HG02943 (cell line): ENCODE data around the gene KRT74.

ENCODE experiments used
- ATAC-seq: cut with Tn5 transposase; IDR thresholded peaks from one replicate; pipeline ENCODE4 v1.9.1; 2021; ENCODE audit warnings: mild to moderate bottlenecking, low read depth, moderate library complexity; ENCODE audit not compliant: unreplicated experiment

The KRT74 gene

DNA sequence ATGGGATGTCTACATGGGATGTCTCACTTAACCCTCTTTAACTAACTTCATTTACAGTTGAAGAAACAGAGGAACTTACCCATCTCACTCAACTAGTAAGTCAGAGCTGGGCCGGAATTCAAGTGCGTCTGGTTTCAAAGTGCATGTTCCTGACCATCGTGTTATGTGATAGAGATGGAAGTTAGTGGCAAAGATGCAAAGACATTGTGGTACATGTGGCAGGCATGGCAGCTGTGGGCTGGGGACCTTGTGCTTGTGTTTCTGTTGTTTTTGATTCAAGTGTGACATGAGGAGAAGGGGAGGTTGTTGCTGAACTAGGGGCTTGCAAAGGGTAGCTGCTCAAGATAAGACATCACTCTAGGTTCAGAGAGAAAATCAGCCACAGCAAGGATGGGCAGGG is 2.3 kb upstream of the KRT74 start:
- no peak for ATAC-seq

DNA sequence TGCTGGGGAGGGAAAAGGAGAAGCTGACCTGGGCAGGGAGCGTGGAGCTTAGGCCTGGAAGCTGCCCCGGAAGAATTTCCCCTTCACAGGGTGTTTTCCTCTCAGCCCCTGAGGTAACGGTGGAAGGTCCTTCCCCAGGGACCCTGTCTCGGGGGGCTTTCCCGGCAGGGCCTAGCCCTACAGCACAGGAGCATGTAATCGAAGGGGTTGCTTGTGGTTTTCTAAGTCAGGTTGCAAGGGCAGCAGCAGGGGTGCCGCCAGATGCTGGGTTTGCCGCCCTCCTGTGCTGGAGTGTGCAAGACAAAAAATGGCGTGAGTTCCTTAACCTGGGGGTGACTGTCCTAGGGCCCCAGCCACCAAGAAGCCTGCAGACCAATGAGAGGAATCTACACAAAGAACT is 1.6 kb upstream of the KRT74 start:
- ATAC-seq: no peak

DNA sequence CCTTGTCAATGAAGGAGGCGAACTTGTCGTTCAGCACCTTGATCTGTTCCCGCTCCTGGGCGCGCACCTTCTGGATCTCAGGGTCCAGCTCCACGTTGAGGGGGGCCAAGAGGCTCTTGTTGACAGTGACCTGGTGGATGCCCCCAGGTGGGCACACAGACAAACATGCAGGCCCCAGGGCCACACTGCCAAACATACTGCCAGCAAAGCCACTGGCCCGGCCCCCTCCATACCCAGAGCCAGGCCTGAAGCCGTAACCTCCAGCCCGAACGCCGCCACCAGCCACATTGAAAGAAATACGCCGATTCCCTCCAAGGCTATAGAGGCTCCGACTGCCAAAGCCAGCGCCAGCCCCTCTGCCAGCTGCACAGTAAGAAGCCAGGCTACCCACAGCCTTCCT is 337 bp downstream of the KRT74 start:
- ATAC-seq: no peak

DNA sequence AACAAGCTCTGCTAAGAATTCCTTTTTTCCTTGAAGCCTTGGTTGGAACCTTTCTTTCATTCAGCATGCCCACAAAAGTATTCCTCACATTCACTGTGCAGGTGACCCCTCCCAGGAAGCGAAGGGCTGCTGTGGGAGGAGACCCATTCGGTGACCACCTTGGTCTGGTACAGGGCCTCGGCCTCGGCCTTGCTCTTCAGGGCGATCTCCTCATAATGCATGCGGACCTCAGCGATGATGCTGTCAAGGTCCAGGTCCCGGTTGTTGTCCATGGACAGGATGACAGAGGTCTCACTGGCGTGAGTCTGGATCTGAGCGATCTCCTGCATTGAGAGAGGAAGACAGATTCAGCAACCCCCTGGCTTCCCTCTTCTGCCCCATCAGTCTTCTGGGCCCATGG is 3.1 kb downstream of the KRT74 start:
- ATAC-seq: no peak

DNA sequence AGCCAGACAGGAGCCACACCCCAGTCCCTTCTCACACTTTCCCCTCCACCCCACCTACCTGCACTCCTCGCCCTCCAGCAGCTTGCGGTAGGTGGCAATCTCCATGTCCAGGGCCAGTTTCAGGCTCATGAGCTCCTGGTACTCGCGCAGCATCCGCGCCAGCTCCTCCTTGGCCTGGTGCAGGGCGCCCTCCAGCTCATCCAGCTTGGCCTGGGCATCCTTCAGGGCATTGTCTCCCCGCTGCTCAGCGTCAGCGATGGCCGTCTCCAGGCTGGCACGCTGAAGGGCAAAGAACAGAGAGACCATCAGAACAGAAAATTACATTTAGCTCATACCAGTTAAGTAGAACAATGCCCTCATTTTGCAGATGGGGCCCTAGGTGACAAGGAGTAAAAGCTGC is 5.5 kb downstream of the KRT74 start:
- no peak for ATAC-seq

DNA sequence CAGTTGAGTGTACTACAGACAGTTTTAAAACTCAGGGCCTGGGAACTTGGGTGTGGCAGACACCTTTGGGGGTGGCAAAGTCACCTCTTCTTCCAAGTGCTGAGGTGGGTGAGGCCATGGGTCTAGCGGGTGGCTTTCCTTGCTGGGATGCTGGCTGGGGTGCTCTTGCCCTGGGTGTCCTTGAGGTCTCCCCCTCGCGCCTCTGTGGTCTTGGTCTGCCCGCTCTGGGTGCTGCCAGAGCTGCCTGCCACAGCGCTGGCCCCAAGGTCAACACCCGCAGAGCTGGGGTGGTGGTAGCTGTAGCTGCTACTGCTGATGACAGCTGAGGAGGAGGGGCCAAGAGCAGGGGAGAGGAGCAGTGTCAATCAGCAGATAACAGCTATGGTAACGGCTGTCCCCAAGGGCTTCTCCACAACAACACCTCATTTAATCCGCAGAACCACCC is 6.8 kb downstream of the KRT74 start:
- ATAC-seq: no peak

DNA sequence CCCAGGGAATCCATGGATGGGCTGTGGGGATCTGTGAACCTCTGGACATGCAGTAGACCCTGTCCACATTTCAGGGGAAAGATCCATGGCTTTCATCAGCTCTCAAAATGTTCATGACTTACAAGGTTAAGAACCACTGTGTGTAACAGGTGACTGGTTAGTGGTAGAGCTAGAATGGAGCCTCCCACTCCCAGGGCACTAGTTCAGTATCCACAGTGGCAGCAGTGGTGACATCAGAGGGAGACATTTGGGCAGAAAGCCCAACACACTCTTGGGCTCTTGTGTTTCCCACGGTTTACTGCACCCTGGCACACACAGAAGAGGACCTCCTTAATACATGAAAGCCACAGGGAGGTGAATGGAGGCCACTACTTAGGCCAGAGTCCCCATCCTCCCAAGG is 9.1 kb downstream of the KRT74 start:
- ATAC-seq: no peak

DNA sequence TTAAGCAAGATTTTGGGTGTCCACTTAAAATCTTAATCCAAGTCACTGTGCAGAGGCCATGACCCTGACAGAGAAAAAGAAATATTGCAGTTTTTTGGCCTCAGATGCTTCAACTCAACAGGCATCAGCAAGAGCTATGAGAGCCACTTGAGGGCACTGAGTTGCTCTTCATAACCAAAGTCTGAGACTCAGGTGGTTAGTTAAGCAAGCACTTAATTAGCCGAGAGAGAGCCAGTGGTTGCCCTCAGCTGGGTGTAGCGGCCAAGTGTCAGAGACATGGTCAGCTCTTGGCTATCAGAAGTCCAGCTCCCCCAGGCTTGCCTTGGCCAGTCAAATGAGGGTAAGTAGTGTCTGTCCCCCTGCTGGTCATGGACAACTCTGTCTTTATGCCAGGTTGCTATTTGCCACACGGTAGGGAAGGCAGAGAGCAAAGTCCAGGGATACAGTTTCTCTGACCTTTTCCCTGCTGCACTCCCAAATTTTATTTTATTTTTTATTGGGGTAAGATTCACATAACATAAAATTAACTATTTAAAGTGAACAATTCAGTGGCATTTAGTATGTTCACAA is 11.7 kb downstream of the KRT74 start:
- no peak for ATAC-seq

DNA sequence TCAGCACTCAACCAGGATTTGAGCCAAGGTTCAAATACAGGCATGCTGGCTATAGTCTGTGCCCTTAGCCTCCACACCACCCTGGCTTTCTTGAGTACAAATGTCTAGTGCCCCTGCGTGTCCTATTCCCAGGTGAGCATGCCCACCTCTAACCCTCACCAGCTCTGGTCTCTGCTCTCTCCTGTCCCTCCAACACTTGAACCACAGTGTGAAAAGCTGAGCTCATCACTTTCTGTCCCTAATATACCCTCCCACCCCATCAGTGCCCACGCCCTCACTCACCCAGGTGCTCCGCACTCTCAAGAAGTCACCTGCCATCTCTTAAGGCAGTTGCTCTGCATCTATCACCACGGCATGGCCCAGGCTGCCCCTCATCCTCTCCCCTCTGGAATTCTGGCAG is 13.7 kb downstream of the KRT74 start:
- no peak for ATAC-seq

DNA sequence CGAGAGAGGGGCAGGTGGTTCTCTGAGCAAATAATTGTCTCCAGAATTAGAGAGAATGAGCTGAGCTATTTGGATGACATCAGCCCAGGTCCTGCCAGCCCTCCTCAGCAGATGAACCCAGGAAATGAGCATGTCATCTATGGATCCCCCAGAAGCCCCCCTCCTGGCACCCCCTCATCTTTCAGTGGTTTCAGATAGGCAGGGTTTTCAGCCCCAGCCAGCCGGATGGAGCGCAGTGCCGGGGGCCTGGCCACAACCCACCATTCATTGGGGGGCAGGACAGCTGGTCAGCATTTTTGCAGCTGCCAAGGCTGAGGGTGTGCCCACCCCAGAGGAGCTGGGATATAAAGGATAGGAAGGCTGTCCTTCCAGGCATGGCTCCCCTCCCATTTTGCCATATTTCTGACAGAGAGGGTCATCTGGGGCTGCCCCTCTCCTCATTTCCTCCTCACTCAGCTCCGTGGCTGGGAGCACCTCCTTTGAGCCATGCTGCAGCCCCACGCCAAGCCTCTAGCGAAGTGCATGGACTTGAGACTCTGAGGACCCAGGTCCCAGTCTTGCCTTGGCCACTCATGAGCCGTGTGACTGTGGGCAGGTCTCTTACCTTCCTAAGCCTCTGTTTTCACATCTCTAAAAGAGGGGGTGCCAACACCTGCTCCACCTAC is 14.7 kb downstream of the KRT74 start:
- no peak for ATAC-seq

DNA sequence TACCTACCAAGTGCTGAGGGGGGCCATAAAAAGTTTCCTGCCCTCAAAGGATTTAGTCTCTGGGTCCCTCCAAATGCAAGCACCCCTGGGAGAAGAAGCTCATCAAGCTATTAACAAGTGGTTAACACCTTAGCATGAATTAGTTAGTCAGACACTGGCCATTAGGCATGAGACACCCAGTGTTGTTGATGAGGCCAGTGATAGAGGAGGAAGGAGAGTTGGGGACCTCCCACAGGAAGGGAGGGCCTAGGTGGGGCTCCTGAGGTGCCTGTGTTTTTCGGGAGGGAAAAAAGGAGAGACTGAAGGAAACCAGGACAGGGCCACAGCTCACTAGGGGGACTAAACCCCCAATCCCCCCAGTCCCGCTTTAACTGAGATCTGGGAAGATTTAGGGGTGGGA is 16.2 kb downstream of the KRT74 start:
- ATAC-seq: no peak

DNA sequence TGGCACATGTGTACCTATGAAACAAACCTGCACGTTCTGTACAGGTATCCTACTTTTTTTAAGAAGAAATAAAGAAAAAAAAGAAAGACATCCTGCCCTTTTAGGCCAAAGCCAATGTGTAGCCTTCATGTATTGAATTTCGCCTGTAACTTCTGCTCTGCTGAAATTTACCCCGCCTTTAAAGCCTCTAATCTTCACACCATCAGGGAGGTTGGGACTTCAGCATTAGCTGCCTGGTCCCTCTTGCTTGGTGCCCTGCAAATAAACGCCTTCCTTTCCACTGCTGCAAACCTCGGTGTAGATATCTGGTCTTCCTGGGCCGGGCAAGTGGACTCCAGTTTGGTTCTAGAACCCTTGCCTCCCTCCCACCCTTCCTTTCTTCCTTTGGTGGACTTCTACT is 18.1 kb downstream of the KRT74 start:
- no peak for ATAC-seq

DNA sequence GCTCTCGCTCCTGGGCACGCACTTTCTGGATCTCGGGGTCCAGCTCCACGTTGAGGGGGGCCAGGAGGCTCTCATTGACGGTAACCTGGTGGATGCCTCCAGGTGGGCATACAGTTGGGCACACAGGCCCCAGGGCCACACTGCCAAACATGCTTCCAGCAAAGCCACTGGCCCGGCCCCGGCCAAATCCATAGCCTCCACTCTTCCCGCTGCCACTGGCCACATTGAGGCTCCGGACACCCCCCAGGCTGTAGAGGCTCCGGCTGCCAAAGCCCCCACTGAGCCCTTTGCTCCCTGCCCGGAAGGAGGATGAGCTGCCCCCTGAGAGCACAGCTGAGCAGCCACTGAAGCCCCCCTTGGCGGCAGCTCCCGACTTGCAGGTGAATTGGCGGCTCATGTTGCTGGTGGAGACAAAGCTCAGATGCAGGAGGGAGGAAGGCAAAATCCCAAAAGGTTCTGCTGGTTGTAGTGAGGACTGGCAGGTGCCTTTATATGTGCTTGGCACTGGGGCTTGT is 20.9 kb downstream of the KRT74 start, which contains the start of gene KRT71:
Gene KRT71 (minus strand): TSS at position 465 of the 515 bp plus-strand sequence. CDS start 68 bp downstream, at position 397.
- no peak for ATAC-seq

DNA sequence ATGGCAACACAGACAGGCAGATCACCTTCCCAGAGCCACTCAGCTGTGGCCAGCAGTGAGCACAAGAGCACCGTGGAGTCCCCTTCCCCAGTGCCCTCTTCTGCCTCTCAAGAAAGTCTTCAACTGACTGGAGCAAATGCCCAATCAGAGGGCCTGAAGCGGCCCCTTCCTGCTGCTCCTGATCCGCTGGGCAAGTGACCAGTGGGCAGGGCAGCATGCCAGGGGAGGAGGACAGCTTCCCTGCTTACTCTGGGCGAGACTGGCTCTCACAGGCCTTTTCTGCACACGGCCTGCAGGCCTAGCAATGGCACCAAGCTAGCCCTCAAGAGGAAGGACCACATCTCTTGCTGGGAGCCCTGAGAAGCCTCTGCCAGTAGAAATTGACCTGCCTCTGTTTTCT is 21.6 kb downstream of the KRT74 start:
- no peak for ATAC-seq

DNA sequence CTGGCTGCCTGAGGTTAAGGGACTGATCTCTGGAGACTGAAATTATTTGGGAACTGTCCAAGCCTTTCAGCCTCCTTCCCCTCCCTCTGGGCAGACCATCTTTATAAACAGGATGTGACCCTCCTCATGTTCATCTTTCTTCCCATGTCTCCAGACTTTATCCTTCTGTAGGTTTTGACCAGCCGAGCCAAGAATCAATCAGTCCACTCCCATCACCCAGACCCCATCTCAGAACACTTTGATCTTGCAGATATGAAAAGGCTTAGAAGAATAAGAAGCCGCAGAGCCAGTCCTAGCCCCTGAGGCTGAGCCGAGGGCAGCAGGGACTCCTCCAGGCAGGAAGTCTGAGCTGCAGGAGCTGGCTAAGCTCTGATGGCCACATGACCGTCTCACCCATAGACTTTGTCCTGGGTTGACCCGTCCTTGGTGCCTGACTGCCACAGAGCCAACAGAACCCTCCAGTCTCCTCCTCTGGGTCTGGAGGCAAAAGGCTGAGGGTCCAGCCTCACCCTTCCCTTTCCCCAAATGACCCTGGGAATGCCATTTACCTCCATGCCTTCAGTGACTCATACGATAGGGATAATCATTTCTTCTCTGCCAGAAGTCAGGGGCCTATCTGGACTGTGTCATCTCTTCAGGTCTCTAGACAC is 22.3 kb downstream of the KRT74 start:
- no peak for ATAC-seq

DNA sequence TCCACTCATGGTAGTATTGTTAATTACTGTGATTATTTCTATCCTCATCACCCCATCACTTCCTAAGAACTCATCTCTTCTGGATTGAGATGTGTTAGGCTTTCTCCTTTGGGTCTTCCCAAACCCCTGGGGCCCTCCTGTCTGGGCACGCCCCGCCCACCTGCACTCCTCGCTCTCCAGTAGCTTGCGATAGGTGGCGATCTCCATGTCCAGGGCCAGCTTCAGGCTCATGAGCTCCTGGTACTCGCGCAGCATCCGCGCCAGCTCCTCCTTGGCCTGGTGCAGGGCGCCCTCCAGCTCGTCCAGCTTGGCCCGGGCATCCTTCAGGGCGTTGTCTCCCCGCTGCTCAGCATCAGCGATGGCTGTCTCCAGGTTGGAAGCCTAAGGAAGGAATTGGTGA is 27.5 kb downstream of the KRT74 start:
- no peak for ATAC-seq

DNA sequence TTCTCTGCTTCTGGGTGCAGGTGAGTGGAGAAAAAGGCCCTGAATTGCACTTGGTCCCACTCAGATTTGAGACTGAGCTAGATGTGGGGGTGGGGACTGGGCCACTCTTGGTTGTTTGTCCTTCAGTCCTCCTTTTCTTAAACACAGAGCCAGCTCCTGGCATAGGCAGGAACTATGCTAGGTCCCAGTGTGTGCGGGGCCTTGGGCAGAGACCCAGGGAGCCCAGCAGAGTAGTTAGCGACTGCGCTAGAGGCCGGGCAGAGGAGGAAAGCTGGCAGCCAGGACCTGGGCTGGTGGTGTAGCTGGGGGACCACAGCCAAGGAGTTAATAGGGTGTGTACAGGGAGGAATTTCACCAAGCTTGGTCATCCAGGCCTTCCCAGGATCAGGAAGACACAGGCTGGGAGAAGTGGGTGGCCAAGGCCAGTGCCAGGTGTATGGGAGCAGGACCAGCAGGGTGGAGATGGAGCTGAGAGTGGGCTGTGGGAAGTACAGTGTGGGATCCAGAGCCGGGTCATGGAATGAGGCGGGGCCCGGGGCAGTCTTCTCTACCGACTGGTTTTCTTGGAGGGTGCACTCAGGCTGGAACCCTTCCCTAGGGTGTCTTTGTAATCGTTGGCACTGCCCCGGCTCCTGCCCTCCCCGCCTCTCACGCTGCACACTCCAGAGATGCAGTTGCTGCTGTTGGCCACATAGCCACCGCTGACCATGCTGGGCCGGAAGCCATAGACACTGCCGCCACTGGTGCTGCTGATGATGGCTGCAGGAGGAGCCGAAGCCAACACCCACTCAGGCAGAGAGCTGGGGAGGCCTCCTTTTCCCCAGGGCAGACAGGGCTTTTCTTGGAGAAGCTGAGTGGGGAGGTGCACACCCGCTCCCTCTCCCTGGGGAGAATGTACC is 29.4 kb downstream of the KRT74 start:
- ATAC-seq: no peak

DNA sequence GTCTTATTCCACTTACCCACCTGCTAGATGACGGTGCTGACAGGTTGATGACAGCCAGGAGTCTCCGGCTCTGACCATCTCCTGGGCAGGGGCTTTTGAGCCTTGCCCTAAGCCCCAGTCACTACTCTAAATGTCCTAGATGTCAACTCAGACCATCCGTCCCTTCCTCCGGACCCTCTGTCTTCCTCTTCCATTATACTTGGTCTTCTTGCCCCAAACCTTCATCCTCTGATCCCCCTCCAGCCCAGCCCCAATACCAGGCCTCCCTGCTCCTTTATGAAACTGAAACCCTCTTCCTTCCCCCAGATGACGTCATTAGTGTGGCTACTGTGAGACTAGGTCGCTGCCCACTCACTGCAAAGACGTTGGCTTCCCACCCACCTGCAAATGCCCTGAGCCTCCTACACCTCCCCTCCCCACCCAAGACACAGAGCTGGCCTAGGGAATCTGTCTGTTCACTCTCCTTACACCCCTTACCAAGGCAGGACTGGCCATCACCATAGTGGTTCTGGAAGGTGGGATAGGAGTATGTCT is 30.8 kb downstream of the KRT74 start:
- ATAC-seq: no peak

DNA sequence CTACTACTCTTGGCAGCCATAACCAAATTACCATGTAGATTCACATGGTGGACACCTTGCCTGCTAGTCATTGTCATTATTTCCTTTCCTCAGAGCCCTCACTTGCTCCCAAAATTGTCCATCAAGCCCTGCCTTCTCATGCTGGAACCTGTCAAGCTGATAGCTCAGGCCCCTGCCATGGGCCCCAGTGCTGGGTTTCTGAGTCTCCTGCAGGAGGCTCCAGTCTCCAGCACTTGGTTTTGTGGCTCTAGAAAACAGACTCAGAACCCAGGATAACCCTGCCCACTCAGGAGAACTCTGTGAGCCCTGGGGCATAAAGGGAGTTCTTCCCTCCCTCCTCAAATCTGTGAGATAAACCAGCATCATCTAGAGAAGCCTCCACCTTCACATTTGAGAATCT is 31.5 kb downstream of the KRT74 start:
- no peak for ATAC-seq

DNA sequence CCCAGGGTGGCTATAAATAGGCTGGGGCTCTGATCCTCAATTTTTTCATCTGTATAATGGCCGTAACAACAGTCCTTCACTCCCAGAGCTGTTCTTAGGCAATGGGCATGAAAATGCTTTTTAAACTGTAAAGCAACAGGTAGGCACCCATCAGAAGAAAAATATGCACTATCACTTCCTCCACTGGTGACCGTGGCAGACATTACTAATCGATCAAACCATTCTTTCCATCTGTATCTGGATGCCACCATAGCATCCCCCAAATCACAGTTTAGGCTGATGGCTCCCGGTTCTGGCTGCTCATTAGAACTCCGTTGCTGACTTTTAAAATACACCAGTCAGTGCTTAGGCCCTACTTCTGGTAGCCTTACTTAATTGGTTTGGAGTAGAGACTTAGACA is 31.9 kb downstream of the KRT74 start:
- ATAC-seq: no peak

DNA sequence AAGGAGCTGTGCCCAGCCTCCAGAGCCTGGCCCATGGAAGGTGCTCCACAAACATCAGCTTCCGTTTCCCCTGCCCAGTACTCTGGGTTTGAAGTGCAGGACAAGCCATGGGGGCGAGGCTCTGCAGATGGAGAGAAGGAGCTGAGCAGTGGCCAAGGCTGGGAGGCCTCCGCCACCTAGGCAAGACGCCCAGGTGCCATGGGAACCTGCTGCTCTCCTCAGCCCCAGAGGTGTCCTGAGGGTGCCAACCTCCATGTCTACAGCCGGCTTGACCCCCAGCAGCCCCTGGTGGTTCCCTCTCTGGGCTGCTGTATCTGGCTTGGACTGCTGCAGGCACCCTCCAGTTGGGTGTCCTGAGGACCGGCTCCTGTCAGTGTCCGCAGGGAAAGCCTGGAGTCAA is 33.1 kb downstream of the KRT74 start:
- no peak for ATAC-seq
